ENCODE results near the gene CDYL2.

Gene CDYL2

DNA sequence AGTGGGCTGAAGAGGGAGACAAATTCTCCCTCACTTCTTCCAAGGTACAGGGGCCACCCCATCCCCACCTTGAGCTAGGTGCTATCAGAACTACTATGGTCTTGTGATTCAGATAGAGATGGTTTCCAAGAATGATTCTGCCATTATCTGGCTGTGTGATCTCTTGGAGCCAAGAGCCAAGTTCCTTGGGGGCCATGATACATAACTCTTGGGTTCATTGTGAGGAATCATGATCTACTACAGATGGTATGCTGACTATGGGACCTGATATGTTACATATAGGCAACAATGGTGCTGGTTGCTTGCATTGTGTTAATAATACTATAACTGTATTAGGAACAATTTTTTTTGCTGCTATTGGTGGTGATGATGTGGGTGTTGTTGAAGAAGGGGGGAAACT lies 217.9 kb downstream of the CDYL2 start:
- DNase-seq, result no peak

DNA sequence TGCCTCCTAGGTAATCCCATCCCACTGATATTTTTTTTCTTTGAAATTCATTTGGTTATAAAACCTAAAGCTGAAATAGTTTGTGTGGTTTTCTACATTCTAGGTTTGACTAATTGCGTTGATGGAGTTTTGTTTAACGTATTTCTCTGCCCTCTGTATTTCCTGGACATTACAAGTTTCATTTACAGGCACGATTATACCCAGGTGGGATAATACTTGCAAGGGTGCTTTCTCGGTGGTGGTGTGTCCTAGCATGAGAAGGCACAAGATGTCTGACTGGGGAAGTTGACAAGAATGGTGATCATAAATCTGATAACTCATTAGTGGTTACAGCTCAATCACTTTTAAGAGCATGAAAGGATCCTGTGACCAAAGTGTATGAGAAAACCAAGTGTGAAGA lies 218.6 kb downstream of the CDYL2 start:
- DNase-seq, result no peak

DNA sequence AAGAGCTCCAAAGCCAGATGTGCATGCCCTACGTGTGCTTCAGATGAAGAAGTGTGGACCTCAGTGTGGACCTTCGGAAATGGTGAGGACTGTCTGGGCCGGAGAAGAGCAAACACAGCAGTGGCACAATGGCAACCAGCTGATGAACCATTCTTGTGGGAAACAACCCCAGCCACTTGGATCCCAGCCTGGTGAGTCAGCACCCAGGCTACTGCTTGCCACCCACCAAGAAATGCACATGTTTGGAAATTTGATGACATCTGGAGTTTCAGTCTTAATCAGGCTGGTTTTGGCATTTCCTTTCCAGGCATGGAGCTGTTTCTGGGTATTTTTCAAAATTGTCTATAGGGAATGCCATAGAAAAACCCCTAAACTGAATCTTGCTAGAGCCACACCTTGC lies 220.9 kb downstream of the CDYL2 start:
- no peak for DNase-seq

DNA sequence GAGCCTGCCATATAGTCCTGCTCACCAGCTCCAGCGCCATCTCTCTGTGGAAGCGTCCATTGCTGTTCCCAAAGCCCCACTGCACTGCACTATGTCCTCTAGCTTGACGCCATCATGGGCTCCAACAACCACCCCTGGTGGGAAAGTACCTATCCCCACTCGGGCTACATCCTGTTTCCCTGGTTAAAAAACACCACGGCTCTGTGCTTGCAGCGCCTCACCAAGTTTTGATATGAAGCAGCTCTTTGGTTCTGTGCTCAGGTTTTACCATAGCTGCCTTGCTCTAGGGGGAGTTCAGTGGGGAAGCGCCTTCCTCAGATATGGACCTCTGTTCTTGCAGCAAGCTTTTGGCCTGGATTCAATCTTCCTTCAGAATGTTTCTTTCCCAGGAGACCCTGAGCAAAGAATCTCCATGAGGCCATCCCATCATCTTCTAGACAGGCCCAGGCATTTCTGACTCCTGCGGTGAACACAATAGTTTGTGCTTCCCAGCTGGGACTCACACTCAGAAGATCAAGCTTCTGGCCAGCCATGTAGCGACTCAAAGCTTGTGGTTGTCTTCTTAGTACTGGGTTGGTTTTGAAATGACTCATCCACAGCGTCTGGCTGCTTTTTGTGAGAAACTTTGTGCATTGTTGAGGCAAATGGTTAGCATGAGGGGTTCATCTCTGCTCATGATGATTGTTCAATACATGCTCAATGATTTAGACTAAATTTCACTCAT lies 224.1 kb downstream of the CDYL2 start:
- no peak for DNase-seq

DNA sequence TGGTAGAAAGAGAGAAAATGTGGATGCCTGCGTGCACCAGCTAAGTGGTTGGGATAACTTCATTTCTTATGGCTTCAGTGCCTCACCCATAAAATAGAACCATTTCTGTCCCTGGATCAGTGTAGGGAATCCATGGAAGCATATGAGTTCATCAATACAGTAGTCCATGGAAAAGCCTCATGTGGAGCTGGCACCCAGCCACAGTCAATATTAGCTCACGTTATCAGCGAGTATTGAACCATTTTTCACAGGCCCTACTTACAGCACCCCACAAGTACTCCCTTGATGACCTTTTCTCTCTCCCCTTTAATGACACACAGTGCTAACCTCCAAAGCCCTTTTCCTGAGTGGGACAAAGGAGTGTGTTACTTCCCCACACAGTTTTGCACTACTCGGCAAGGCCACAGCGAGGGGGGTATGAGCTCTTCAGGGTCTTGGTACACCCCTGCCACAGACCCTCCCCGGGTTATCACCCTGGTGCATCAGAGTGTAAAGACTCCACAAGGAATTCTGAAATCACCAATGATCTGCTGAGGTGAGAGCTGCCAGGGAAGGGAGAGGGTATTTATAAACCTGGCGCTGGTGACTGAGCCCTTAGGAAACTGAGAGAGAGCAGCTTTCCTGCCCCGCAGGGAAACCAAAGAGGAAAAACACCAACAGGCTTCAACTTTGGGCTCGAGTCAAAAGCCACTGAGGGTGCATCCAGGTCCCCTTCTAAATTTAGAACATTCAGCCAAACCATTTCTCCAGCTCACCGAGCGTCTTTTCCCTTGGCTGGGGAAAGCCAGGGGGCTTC lies 226.7 kb downstream of the CDYL2 start:
- no peak for DNase-seq

DNA sequence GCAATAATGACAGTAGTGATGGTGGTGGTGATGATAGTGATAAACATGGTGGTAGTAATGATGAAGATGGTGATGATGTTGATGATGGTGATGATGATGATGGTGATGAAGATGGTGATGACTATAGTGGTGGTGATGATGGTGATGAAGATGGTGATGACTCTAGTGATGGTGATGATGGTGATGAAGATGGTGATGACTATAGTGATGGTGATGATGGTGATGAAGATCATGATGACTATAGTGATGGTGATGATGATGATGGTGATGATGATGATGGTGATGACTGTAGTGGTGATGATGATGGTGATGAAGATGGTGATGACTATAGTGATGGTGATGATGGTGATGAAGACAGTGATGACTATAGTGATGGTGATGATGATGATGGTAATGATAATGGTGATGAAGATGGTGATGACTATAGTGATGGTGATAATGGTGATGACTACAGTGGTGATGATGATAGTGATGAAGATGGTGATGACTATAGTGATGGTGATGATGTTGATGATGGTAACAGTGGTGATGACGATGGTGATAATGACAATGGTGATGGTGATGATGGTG lies 228.0 kb downstream of the CDYL2 start:
- DNase-seq, result no peak

DNA sequence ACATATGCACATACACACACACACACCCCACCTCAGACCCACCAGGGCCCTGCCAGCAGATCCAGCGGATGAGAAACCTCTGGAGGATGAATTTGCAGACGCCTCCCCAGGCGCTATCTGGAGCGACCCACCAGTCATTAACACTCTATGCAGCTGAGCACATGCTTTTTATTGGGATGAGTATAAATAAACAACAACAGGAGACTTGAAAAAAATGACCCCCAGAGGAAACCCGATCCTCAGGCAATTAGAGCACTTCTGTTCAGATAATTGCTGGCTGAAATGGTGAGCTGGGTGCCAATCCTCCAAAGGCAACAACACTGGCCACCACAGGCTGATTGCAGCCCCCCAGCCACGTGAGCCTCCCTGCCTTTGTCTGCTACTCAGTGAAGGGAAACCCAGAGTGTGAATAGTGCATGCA lies 230.7 kb downstream of the CDYL2 start:
- no peak for DNase-seq

DNA sequence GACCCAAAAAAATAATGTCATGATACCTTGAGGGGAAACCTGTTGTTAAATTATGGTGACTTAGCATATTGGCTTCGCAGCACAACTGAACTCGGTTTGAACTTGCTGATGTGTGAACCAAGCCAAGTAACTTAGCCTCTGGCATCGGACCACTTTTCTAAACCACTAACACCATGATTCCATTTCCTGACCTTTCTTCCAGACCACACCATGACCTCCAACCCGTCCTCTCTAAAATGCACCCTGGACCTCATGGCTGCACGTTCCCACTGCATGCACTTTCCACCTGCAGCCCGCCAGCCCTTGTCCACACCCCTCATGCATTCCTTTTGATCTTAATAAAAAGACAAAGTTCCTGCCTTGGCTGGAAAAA lies 234.3 kb downstream of the CDYL2 start:
- no peak for DNase-seq

DNA sequence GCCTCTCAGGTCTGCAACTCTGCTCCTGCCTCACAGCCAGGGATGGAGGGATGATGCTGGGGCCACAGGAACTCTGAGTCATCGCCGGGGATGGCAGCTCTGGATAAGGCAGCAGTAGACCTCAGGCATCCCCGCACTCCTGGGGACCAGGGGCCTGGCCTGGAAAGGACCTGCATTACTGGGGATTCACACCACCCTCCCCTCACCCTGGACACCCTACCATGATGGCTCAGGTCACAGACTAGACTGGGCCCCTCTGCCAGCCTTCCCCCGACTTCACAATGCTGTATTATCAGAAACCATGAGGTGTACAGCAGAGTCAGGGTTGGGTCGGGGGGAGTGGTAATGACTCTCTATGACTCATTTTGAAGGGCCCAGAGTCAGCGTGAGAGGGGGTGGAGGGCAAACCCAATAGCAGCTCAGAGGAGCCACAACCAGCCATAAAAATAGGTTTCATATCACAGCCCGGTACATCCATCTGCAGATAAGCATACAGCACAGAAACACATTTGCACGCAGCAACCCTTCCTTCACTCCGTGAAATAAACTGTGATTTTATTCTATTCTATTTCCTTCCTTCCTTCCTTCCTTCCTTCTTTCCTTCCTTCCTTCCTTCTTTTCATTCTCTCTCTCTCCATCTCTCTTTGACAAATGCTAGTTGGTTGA lies 234.8 kb downstream of the CDYL2 start:
- no peak for DNase-seq

DNA sequence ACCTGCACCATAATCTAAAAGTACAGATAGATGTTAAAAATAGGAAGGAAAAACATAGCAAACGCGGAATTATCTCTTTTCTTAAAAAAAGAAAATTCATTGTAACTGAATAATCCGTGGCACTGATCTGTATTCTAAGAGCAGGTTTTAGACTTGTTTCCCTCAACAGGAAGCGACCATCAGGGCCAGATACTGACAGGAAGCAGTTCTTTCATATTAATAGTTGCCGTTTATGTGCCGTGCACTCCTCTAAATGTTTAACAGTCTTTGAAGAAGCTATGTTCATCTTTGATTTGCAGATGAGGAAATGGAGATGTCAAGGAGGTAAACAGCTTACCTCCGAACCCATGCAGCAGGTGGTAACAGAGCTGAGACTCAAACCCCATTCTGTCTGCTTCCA lies 240.0 kb downstream of the CDYL2 start:
- no peak for DNase-seq

DNA sequence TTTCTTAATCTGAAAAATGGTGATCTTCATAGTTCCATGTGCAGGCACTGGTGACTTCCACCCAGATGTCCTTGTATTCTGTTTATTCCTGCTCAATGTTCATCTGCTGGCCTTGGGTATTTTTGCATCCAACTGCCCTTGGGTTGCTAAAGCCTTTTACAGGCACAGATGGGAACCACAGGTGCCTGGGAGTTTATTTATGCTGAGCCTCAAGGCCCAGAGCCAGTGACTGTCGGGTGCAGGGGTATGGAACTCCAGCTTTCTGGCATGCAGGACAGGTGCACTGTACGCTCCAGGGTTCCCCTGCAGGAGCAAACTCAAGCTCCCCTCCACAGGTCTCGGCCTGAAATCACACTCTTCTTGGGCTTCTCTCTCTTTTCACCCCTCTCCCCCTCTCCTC lies 241.3 kb downstream of the CDYL2 start:
- DNase-seq, result no peak

DNA sequence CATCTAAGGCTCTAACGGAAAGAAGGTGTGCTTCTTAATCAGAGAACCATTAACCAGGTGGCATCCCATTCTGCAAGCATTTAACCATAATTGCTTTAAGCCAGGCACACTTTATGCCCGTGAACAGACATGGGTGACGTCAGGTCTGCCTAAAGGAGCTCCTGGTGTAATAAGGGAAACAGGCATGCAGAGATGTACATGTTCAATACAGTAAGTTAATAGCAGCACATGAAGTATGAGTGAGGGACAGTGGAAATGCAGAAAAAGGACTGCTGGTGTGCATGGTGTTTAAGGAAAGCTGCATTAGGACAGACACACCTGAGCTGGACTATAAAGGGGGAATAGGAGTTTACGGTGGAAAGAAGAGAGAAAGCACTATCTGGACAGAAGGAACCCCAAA lies 245.0 kb downstream of the CDYL2 start:
- no peak for DNase-seq

DNA sequence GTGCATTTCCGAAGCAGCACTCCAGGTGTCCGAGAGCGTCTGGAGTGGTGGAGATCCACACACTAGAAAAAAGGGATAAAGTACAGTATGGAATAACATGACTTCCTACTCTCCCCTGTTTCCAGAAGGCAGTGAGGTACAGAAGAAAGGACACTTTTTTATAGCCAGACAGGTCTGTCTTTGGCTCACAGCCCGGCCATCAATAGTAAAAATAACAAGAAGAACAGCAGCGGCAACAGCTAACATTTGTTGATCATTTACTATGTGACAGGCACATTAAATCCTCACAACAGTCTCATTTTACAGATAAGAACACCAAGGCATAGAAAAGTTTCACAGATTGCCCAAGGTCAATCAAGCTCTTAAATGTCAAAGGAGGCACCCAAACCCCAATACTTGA lies 247.4 kb downstream of the CDYL2 start:
- no peak for DNase-seq

DNA sequence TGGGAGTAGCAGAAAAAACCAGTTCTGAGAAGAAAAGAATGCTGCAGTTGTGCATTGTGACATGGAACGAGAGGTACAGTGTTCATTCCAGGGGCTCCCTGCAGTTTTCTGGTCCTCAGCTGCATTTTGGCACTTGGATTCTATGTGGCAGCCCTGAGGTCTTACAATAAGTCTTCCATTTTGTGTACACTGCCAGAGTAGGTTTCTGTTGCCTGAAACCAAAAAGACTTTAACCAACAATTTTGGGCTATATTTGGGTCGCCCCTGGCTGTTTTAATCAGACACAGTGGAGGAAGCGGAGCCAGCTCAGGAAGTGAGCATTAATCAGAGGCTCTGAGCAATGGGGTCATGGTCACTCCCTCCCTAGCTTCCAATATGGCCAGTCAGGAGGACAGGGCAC lies 247.9 kb downstream of the CDYL2 start:
- no peak for DNase-seq

DNA sequence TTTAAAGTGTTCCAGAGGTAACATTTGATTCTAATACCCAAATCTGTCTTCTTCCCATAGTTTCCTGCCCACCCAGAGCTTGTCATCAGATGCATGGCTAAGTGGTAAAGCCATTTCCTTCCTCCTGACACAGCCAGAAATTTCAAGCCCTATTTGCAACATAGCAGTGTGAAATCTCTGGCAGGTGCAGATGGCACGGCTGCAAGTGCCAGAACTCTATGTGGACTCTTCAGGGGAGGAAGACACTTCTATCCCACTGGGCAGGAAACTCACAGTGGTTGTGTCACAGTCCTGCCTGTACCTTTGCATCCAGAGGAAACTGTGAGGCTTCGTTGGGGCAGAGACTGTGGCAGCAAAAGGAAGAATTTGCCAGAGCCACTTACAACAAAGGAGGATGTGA lies 250.4 kb downstream of the CDYL2 start:
- no peak for DNase-seq

DNA sequence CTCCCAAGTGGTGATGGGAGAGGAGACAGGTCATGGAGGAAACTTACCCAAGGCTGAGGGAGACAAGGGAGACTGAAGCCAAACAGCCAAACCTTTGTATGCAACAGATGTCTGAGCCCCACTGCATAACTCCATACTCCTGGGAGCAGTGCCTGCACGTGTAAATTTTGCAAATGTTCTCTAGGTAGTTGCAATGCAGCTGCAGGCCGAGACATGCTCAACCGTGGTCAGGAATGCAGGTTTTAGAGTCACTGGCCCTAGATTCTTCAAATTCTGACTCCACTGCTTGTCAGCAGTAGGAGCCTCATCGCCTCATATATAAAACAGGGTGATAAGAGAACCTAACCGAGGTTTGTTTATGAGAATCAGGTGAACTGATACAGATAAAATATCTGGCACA lies 252.1 kb downstream of the CDYL2 start:
- DNase-seq, result no peak

All from NCI-H446 (cell line).